ENCODE data around the gene ARHGAP22. TPM values are rescaled to one million over a fixed set of nuclear protein-coding genes. Genes with fewer than 3 reads are reported as not detected.

The ARHGAP22 gene
- polyA plus RNA-seq, 4 donors: 1.4 to 3.3 (median 1.9) TPM

- DNase-seq (ENCODE audit: low read depth in 4 of 4, low spot score in 2 of 4): no peak
Measured at GRCh38 chr10:48485711-48486110, 119.2 kb downstream of the ARHGAP22 start.

GRCh38 chr10:48484911-48485310 lies 120.0 kb downstream of the ARHGAP22 start:
- DNase-seq (ENCODE audit: low read depth in 4 of 4, low spot score in 2 of 4): no peak

GRCh38 chr10:48482207-48482606 lies 122.7 kb downstream of the ARHGAP22 start:
- no peak for DNase-seq (ENCODE audit: low read depth in 4 of 4, low spot score in 2 of 4)

DNA sequence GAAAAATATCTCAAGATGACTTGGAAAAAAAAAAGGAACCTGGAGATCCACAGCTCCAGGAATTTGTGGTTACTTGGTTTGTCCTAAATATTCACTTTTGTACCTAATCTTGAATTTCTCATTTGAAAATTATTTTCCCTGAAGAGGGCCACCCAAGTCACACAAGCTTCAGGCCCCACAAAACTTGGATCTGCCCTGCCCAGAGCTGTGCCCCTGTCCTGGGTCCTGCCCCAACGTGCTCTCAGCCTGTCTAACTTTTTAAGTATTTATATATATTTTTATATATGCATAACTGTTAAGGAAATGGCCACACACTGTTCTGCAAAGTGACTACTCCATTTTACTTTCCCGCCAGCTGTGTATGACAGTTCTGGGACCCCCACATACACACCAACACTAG lies 123.5 kb downstream of the ARHGAP22 start:
- DNase-seq (ENCODE audit: low read depth in 4 of 4, low spot score in 2 of 4): no peak

GRCh38 chr10:48480397-48481374 lies 124.2 kb downstream of the ARHGAP22 start:
- no peak for DNase-seq (ENCODE audit: low read depth in 4 of 4, low spot score in 2 of 4)

- no peak for DNase-seq (ENCODE audit: low read depth in 4 of 4, low spot score in 2 of 4)
Measured at GRCh38 chr10:48478980-48479811, 125.7 kb downstream of the ARHGAP22 start.

DNA sequence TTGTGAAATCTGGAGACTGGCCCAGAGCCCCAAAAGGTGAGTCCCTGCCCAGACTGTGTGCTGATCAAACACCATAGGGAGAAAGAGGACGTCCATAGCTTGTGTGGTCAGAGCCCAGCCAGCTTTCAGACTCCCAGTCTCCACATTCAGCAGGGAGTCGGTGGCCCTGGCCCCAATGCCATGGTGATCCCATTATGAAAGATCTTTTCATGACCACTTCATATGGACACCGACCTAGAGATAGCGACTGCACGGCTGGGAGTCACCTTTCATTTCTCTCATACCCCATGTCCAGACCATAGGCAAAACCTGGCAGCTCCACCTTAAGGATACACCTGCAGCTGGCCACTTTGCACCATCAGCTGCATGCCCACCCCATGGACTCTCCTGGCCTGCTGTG lies 126.4 kb downstream of the ARHGAP22 start:
- no peak for DNase-seq (ENCODE audit: low read depth in 4 of 4, low spot score in 2 of 4)

GRCh38 chr10:48477616-48478015 lies 127.3 kb downstream of the ARHGAP22 start:
- DNase-seq (ENCODE audit: low read depth in 4 of 4, low spot score in 2 of 4): no peak

- no peak for DNase-seq (ENCODE audit: low read depth in 4 of 4, low spot score in 2 of 4)
Measured at GRCh38 chr10:48477141-48477540, 127.7 kb downstream of the ARHGAP22 start.

- no peak for DNase-seq (ENCODE audit: low read depth in 4 of 4, low spot score in 2 of 4)
Measured at GRCh38 chr10:48476279-48476982, 128.4 kb downstream of the ARHGAP22 start.

DNA sequence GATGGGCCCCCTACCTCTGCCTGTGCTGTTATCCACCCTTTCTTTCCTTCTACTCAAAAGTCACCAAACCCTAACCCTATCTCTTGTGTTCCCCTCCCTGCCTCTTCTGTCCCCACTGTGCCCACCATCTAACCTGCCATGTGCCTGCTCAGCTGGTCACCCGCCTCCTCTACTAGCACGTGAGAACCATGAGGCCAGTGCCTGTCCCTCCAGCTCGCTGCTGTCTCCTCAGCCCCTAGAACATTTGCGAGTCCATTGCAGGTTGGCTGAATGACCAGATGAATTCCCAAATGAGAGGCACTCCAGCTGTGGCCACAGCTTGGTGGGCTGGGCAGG lies 129.0 kb downstream of the ARHGAP22 start:
- DNase-seq (ENCODE audit: low read depth in 4 of 4, low spot score in 2 of 4): no peak

- DNase-seq (ENCODE audit: low read depth in 4 of 4, low spot score in 2 of 4): no peak
Measured at GRCh38 chr10:48474765-48475365, 130.0 kb downstream of the ARHGAP22 start.

DNA sequence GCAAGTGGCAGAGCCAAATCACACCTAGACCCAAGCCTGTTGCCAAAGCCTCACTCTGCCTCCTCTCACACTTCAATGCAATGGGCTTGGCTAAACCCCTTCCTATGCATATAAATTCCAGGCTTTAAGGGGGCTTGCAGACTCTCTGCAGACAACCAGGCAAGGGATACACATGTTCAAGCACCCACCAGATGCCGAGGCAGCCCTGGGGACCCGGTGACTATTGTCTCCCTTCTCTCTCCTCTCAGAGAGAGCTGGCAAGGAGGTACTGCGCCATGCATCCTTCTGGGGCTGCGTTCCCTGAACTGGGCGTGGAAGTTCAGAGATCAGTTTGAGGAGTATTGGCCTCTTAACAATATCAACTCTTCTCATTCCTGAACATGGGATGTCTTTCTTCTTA lies 131.2 kb downstream of the ARHGAP22 start:
- DNase-seq (ENCODE audit: low read depth in 4 of 4, low spot score in 2 of 4): no peak

GRCh38 chr10:48472501-48473069 lies 132.3 kb downstream of the ARHGAP22 start:
- no peak for DNase-seq (ENCODE audit: low read depth in 4 of 4, low spot score in 2 of 4)

GRCh38 chr10:48470893-48471805 lies 133.7 kb downstream of the ARHGAP22 start:
- DNase-seq (ENCODE audit: low read depth in 4 of 4, low spot score in 2 of 4): no peak

DNA sequence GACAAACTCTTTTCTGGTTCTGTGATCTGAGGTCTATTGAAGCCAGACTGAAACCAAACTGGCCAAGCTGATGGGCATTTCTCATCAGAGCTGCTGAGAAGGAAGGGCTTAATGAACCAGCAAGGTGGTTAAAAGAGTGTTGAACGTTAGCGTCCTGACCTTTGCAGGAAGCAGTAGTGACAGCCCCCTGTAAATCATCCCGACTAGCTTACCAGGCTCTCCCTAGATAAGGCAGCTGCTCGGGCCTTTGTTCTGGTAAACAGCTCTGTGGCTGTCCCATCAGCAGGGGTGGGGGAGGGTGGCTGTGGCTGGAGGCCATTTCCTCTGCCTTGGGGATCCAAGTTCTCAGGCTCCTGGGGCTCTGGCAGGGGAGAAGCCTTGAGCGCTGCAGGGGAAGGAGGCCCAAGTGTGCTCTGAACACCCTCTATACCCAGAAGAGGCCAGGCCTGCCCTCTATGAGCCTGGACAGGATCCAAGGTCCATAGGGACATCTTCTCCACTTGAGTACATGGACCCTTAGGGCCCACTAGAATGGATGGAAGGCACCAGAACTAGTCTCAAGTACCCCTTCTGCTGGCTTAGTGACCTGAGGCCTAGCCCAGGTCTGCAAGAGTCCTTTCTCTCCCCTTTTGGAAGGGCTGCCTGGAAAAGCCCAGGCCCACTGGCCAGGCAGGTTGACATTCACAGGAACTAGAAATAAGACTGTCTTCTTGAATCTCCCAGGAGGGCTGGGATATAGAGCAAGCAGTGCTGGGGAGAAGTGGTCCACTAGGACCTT lies 134.6 kb downstream of the ARHGAP22 start:
- DNase-seq (ENCODE audit: low read depth in 4 of 4, low spot score in 2 of 4): peak; percentile 48 to 65 (median 58)

DNA sequence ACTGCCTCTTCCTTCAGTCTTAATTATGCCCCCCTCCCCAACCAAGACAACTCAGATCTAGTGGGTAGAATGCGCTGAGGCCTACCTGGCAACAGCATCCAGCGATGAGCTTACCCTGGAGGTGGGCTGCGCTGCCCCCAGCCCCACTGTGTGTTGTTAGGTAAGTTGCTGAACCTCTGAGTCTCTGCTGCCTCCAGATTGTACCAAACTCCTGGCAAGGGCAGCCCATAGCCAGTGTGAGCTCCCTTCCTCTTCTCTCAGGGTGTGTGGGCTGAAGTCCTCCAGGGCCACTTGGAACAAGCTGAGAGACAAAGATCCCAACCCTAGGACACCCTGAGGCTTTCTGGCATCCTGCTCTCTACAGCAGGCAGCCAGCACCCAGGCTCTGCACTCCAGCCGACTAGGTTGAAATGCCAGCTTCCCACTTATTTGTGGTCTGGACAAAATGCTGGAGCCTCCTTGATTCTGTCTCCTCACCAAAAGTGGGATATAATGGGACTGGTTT lies 135.3 kb downstream of the ARHGAP22 start:
- DNase-seq (ENCODE audit: low read depth in 4 of 4, low spot score in 2 of 4): no peak

- DNase-seq (ENCODE audit: low read depth in 4 of 4, low spot score in 2 of 4): no peak
Measured at GRCh38 chr10:48468866-48469511, 135.9 kb downstream of the ARHGAP22 start.
